ENCODE data around the gene GRK5. TPM values are rescaled to one million over a fixed set of nuclear protein-coding genes. Genes with fewer than 3 reads are reported as not detected.

GRK5 gene
- total RNA-seq, 4 donors from 2014 or later: 15.9 to 53.8 (median 18.4) TPM

DNA sequence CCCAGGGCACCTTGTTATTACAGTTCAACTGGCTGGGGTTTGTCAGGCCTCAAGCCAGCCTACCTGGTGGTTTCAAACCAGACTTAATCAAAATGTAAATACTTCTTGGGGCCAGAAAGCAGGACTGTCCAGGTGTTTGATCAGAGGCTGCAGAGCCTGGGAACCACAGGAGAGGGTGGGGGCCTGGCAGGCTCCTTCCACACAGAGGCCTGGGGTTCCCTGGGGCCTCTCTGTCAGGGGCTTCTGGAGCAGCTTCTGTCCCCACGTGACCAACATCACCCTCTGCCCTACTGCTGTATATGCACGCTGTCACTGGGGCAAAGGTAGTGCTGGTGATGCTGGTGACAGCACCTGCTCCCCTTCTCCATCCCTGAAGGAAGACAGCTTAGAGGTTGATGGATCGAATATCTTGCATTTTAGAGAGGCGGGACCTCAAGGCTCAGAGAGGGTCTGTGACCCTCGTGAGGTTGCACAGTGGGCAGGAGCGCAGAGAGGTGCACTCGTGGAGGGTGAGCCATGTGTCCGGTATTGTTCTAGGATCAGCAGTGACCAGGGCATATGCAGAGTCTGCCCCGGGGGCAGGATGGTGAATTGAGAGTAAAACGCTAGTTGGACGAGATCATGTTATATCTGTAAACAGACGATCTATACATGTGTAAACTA is 95.4 kb downstream of the GRK5 start:
- DNase-seq (ENCODE audit: low spot score): no peak
- ATAC-seq (ENCODE audit: low FRiP score): no peak
- TF ChIP-seq, protein P1, sequence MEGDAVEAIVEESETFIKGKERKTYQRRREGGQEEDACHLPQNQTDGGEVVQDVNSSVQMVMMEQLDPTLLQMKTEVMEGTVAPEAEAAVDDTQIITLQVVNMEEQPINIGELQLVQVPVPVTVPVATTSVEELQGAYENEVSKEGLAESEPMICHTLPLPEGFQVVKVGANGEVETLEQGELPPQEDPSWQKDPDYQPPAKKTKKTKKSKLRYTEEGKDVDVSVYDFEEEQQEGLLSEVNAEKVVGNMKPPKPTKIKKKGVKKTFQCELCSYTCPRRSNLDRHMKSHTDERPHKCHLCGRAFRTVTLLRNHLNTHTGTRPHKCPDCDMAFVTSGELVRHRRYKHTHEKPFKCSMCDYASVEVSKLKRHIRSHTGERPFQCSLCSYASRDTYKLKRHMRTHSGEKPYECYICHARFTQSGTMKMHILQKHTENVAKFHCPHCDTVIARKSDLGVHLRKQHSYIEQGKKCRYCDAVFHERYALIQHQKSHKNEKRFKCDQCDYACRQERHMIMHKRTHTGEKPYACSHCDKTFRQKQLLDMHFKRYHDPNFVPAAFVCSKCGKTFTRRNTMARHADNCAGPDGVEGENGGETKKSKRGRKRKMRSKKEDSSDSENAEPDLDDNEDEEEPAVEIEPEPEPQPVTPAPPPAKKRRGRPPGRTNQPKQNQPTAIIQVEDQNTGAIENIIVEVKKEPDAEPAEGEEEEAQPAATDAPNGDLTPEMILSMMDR (IDR thresholded peaks at IDR 0.05): no peak

DNA sequence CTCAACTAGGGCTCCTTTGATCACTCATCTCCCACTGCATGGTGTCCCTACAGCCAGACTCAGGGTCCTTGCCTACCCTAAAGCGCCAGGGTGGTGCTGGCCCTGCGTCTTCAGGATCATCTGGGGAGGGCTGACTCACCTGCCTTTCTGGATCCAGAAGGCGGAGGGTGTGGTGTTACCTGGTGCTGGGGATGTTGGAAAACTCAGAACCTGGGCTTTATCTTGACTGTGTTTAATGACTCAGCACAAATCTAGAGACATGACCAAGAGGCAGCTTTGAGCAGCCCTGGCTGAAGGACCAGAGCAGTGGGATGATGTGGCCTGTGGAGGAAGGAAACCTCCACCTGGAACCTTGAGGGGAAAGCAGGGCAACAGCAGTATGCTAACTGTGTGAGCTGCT is 96.5 kb downstream of the GRK5 start:
- ATAC-seq (ENCODE audit: low FRiP score) (no peak), DNase-seq (ENCODE audit: low spot score) (no peak)
- TF ChIP-seq, protein P1 (IDR thresholded peaks at IDR 0.05): no peak

DNA sequence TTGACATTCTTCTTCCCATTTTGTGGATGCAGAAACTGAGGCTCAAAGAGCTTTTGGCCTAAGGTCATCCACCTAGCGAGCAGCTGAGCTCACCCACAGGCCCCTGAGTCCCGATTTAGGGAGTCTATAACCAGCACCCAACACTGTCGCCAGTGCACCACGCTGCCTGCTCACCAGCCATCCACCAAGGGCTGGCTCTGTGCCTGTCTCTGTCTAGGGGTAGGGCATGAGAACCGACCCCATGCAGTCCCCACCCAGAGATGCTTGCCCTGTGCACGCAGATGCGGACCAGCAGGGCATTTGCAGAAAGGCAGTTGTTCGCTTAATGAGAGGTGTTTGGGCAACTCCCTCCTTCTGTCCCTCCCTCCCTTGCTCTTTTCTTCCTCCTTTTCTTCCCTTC is 97.2 kb downstream of the GRK5 start:
- TF ChIP-seq, protein P1 (IDR thresholded peaks at IDR 0.05): no peak
- ATAC-seq (ENCODE audit: low FRiP score) (no peak), DNase-seq (ENCODE audit: low spot score) (no peak)

DNA sequence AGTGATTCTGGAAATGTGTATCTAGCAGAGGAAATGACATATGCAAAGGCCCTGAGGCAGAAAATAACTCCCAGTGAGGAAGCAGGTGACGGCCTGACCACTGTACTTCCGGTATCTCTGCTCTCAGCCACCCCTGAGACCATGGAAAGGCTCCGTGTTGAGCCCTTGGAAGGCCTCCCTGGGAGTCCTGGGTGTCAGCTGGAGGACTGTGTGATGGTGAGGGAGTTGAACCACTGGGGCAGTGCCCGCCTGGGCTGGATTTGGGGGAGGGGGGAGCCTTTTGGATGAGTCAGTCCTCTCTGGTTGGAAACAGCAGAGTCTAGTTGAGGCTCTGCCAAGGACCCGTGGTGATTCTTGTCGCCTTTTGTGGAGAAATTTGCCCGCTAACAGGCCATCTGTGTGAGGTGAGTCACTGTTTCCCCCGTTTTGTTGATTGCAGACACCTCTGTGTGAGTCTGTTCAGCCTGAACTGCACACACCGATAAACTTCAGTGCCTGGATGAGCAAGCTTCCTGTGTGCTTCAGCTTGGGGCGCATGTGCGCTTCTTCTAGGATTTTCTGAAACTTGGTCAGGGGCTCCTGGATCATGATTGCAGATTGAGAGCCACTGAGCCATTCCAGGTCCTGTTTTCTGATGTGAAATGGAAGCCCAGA is 98.6 kb downstream of the GRK5 start:
- peak; percentile 56 for DNase-seq (ENCODE audit: low spot score)

DNA sequence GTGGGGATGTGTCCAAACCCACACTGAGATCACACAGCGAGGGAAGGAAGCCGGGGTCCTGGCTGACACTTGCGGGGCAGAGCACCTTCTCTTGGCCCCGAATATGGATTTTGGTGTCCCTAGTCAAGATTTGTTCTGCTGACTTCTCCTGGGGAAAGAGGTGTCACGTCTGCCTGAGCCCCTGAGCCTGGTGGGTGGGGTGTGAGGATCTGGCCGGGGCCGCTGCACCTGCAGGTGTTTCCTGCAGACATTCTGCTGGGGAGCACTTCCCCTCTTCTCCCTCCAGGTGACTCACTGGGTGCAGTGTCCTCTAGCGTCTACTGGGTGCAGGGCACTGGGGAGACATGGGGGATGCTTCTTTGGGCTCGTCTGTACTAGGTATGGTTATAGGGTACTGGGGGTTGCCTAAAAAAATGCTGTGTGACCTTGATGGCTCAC is 99.2 kb downstream of the GRK5 start:
- no peak for DNase-seq (ENCODE audit: low spot score)
- TF ChIP-seq, protein P1 (IDR thresholded peaks at IDR 0.05): no peak
- ATAC-seq (ENCODE audit: low FRiP score): no peak

More for the DNA sequence above, 98.6 kb downstream of the GRK5 start:
- peak; percentile 80 for ATAC-seq (ENCODE audit: low FRiP score)
- TF ChIP-seq, protein P1 (IDR thresholded peaks at IDR 0.05): no peak

DNA sequence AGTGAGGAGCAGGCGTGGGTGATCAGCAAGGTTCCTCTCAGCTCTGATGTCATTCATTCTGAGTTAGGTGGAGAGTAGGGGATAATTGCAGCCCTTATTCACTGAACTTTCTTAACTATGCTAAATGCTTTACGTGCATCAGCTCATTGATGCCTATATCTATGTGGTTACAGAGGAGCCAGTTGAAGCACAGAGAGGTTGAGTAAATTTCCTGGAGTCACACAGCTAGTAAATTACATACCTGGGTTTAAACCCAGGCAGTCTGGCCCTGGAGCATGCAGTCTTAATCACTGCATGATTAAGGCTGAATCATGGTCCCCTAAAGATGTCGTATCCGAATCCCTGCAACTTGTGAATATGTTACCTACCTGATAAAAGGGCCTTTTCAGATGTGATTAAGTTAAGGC is 99.6 kb downstream of the GRK5 start:
- no peak for ATAC-seq (ENCODE audit: low FRiP score)
- DNase-seq (ENCODE audit: low spot score): no peak
- TF ChIP-seq, protein P1 (IDR thresholded peaks at IDR 0.05): no peak

DNA sequence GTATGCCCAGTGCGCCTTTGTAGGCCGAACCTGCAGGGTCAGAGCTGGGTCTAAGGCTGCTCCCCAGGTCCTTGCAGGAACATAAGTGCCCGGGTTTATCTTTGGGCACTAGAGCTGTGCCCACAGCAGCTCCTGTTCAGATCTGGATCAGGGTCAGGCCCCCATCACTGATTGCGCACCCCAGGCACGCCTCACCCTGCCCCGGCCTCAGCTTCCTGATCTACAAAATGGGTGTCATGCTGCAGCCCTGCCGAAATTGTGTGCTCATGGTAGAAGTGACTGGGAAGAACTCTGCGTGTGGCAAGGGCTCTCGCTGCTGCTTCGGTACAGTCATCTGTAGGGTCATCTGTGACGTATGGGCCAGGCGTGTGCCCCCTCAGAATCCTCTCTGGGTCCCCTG is 100.7 kb downstream of the GRK5 start:
- ATAC-seq (ENCODE audit: low FRiP score): no peak
- DNase-seq (ENCODE audit: low spot score): no peak

More for the DNA sequence above, 100.7 kb downstream of the GRK5 start:
- TF ChIP-seq, protein P1 (IDR thresholded peaks at IDR 0.05): no peak
